ENCODE data around the gene STEAP4.
A peak's percentile ranks its signal among the peaks of the same experiment; 100 is the strongest.

Gene STEAP4

GRCh38 chr7:88306590-88307048, at the start of gene STEAP4:
Gene STEAP4 (minus strand): TSS chr7:88306894. CDS start chr7:88284269, 22,625 bp downstream.
- DNase-seq: no peak

- DNase-seq: no peak
Measured at GRCh38 chr7:88355011-88355410, 48.3 kb upstream of the STEAP4 start.

- DNase-seq: no peak
Measured at GRCh38 chr7:88350118-88350517, 43.4 kb upstream of the STEAP4 start.

- no peak for DNase-seq
Measured at GRCh38 chr7:88347517-88347916, 40.8 kb upstream of the STEAP4 start.

DNA sequence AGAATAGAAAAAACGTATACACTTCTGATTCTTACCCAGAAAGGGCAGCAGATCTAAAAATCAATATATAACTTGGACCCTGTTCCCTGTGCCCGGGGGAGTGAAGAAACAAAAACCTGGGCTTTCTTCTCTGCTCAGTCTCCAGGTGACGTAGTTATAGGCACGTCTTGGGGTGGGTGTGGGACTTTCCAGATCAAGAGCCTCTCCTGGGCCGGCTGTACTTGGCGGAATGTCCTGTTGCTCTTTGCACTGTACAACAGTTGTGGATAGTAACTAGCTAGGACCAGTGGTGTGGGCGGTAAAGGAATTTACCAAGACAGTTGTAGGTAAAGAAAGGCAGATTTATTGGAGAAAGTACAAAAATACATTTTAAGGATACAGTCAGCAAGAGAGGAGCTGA, 40.4 kb upstream of the STEAP4 start:
- DNase-seq: no peak

- DNase-seq: no peak
Measured at GRCh38 chr7:88346357-88346756, 39.7 kb upstream of the STEAP4 start.

GRCh38 chr7:88344956-88345832, 38.5 kb upstream of the STEAP4 start:
- peak; percentile 55 for DNase-seq

DNA sequence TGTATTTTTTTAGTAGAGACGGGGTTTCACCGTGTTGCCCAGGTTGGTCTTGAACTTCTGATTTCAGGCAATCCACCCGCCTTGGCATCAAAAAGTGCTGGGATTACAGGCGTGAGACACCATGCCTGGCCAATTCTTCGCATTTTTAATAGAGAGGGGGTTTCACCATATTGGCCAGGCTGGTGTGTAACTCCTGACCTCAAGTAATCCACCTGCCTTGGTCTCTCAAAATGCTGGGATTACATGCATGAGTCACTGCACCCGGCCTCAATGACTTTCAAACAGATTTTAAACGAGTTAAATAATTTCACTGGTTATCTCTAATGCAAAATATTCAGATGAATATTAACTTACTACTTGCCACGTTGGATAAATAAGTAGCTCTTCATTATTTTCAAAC, 37.6 kb upstream of the STEAP4 start:
- DNase-seq: no peak

- DNase-seq: no peak
Measured at GRCh38 chr7:88339195-88339922, 32.7 kb upstream of the STEAP4 start.

- DNase-seq: no peak
Measured at GRCh38 chr7:88338503-88338902, 31.8 kb upstream of the STEAP4 start.

DNA sequence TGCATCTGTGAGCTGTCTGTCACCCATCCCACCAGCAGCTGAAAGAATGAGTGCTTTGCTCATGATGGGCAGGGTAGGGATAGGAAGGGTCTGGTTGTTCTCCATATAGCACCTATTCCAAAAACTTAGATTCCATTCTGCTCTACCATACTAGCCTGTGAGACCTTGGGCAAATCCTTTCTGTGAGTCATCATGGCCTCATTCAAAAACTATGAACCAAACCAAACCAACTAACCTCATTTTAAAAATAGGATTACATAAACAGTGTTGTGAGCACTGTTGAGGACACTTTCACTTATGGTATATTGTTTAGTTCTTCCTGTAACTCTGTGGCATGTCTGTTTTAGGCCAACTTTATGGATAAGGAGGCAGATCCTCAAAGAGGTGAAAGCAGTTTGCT, 30.9 kb upstream of the STEAP4 start:
- DNase-seq: no peak

DNA sequence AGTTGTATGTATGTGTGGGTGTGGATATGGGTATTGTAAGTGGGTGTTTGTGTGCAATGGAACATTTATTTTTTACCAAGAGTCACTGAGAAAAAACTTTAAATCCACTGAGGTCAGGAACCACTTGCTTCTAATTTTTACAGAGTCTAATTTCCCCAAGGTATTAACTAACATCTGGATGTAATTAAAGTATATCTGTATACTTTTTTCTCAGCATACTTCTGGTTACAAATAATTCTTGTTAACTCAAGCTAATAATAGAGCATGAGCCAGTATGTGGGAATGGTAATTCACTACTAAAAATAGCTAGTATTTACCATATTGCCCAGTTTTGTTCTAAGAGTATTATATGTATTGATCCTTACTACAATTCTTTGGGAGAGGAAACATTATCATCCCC, 24.6 kb upstream of the STEAP4 start:
- no peak for DNase-seq

- DNase-seq: no peak
Measured at GRCh38 chr7:88329532-88330463, 23.1 kb upstream of the STEAP4 start.

- no peak for DNase-seq
Measured at GRCh38 chr7:88328787-88329186, 22.1 kb upstream of the STEAP4 start.

DNA sequence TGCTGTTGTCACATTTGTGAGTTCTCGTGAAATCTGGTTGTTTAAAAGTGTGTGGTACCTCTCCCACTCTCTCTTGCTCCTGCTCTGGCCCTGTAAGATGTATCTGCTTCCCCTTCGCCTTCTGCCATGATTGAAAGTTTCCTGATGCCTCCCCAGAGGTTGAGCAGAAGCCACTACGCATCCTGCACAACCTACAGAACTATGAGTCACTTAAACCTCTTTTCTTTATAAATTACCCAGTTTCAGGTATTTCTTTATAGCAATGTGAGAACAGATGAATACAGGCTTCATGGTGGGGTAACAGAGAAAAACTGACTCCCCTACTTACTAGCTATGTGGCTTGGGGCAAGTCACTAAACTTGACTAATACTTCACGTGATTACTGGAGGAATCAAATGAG, 18.0 kb upstream of the STEAP4 start:
- no peak for DNase-seq

DNA sequence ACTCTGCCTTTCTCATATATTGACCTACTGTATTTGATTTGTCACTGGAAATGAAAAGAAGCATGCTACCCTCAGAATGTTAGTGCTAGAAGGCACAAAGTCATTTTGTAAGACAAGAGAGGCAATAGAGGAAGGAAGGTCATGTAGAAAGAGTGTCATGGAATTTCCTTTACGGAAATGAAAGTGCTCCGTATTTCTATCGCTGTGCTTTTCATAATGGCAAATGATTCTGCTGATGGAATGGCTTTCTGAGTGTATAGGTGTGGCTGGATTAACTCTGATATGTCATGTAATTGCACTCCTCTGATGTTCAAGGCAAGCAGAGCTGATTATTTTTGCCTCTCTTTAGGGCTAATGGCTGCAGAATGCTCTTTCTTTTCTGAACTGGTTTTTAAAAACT, 15.5 kb upstream of the STEAP4 start:
- DNase-seq: no peak

DNA sequence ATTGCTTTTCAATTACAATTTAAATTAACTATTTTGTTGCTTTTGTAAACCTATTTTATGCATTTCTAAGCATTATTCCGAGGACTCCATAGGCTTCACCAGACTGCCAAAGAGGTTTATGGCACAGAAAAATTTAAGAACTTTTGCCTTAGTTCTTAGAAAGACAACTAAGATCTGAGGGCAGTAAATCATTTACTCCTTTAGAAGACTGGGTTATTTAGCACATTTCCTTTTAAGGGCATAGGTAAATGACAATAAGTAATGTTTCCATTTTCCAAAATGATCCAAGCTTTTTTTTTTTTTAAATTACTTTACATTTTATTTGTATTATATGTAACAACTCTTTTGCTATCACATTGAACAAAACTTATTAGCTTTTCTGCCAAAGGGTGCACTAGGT, 15.0 kb upstream of the STEAP4 start:
- DNase-seq: no peak

DNA sequence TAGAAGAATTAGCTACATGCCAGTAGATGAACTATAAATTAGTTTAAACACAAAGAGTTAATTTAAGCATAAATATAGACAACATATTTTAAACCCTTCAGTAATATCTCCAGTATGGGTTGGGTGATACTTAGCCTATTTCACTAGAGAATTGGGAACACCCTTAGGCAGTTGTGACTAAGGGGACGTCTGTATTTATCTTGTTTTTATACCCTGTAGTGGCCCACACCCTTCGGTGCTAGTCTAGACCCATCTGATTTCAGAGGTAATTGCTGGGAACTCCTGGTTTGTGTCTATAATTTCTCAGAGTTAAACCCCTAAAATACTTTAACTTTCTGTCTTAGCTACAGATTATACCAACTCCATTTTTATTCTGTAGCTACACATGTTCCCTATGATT, 11.5 kb upstream of the STEAP4 start:
- DNase-seq: no peak

- no peak for DNase-seq
Measured at GRCh38 chr7:88317422-88317821, 10.7 kb upstream of the STEAP4 start.

DNA sequence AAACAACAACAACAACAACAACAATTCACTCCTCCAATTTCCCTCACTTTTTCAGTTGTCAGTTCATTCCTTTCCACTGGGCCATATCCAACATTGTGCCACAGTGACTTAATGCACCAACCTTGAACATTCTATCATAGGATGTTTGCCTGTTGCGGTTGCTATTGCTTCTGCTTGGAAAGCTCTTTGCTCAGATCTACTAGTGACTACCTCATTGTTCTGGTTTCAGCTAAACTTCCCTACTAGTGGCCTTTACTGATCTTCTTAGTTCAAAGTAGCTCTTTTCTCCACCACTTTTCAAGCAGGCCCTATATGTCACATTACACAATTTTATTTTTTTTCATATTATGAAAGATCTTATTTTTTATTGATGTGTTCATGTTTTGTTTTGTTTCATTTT, 9.8 kb upstream of the STEAP4 start:
- no peak for DNase-seq

GRCh38 chr7:88315522-88315921, 8.8 kb upstream of the STEAP4 start:
- no peak for DNase-seq

GRCh38 chr7:88314061-88314491, 7.4 kb upstream of the STEAP4 start:
- DNase-seq: no peak

DNA sequence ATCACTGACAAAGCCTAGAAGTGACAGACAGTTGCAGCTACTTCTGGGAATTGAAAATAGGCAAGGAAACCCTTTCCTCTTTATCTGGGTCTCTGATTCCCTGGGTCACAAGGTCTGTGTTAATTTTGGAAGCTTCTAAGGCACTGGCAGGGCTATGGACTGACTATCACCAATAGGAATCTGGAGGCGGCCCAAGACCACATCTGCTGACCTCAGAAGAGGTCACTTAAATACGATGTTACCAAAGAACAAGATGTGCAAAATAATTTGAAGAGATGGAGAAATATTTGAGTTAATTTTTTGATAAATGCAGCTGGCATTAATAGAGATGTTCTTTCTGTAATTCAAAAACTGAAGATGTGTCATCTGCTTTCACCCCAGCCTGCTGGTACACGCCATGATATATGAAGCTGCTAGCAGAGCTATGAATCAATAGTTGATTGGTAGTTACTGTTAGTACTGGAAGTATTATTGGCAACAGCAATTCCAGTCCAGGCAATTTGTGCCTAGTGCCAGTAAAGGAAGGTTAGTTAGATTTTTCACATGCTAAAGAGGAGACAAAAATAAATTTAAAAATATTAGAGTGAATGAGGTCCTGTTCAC, 5.5 kb upstream of the STEAP4 start:
- no peak for DNase-seq
